ENCODE measurements around the gene ERC1.

ERC1 gene

DNA sequence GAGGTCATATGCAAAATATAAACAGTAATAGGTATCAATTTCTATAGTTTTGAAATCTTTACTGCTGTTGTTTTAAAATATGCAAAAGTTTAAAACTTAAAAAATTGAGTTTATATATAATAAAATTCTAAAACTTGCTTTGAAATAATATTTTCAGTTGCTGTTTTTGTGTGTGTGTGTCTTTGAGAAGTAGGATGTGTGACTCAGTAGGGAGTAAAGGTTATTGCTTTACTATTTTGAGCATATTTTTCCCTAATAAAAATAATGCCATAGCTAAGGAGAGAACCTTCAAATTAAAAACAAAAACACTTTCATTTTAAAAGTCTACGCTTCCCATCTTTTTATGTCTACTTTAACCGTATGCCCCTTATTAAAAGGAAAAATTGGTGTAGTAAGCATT lies 365.3 kb downstream of the ERC1 start:
- DNase-seq (ENCODE audit: low spot score) = peak; percentile 29

- DNase-seq (ENCODE audit: low spot score) = no peak
Observed at GRCh38 chr12:1357171-1357570, 366.1 kb downstream of the ERC1 start.

DNA sequence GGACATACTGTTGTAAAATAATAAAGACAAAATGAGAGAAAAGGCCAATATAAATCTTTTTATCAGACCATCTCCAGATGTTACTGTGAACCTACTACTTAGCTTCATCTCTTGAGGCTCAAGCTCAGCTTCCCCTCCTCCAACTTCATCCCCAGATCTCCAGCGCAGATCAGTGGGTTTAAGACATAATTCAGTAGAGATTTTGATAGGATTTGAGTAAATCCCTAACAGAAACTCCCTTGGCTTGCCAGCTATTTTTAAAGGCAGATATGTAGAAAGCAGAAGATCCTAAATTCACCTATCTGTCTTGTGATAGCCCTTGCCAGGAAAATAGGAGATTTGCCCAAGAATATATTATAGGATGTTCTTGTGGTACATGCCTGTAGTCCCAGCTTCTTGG lies 366.7 kb downstream of the ERC1 start:
- DNase-seq (ENCODE audit: low spot score) = no peak

DNA sequence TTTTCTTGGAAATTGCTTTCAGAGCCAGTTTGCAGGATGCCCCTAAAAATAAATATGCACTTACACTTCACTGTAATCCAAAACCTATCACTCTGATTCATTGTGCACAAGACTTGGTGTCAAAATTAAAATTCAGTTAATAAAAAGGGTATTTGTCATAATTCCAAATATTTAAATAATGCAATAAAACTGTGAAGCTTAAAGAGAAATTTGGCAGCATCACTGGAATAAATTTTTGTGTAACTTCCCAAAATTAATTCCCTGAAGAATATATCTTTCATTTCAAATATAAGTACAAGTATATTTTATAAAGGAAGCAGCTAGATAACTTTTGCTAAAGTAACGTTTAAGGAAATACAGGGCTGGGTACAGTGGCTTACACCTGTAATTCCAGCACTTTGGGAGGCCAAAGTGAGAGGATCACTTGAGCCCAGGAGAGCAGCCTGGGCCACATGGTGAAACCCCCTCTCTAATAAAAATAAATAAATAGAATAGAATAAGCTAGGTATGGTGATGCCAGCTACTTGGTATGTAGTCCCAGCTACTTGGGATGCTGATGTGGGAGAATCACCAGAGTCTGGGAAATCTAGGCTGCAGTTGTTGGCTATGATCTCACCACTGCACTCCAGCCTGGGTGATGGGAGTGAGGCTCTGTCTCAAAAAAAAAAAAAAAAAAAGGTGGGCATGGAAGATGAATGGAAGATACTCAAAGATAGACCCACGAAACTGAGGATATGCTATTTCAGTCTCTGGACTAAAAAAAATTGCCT lies 369.6 kb downstream of the ERC1 start:
- DNase-seq (ENCODE audit: low spot score) = no peak

DNA sequence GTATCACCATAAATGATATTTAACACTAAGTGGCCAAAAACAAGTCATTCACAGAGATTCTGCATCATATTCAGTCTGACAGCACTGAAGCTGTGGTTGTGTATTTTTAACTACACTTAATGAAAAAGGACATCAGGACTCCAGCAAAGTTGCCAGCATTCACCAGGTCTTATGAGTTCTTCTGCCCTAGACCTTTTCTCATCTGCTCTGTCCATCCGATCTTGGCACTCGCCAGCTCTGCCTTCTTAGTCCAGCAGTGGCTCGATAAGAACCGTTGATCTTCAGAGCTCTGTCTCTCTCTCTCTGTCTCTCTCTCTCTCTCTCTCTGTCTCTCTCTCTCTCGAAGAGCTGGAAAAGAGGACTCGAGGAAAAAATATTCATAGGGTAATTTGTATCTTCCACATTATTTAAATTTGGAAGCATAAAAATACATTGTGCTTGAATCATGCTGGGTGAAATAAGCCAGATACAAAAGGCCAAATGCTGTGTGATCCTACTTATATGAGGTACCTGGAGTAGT lies 371.2 kb downstream of the ERC1 start:
- DNase-seq (ENCODE audit: low spot score) = no peak

DNA sequence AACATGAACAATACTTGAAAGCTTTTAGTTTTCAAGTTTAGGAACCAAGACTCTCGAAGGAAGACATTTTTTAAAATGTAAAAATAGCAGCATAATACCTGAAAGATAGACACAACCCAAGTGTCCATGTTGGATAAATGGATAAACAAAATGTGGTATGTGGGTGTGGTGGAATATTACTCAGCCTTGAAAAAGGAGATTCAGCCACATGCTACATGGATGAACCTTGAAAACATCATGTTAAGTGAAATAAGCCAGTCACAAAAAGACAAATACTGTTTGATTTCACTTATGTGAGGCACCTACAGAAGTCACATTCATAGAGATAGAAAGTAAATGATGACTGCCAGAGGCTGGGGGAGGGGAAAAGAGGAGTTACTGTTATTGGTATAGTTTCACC lies 374.7 kb downstream of the ERC1 start:
- no peak for DNase-seq (ENCODE audit: low spot score)

DNA sequence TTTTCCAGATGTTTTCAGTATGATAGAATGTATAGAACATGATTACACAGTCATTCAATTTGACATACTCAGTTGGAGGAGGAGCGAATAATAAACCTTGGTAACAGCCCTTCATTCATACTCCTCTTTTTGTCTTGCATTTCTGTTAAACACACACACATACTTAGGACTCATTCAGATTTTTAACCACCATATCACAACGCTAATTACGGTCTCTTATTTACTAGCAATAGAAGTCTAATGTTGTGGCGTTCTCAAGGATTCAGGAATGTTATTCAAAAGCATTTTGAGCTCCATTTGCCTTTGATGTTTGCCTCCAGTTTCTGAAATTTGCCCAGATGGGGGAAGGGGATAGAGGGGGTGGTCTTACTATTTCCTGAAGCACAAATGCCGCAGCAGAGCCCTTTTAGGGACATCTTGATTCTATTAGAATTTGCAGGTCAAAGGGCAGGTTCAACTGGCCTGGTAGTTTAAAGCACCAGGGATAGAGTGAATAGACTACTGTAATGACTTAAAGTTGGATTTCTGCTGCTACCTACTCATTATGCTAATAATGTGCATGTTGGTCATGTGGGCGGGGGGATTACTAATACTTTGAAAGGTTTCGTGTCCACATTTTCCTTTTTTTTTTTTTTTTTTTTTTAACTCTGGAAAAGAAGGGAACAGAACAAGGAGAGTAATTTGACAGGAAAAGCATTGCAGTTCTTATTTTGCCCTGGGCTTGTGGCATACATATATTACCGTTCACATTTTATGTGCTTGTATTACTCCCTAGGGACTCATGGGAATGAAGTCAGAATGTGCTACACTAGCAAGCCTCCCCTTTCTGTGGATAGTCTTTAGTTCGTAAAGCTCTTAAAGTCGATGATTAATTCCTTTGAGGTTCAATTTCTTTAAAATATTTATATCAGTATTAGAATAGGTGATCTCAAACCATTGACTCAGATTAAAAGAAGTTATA lies 376.6 kb downstream of the ERC1 start:
- no peak for DNase-seq (ENCODE audit: low spot score)

DNA sequence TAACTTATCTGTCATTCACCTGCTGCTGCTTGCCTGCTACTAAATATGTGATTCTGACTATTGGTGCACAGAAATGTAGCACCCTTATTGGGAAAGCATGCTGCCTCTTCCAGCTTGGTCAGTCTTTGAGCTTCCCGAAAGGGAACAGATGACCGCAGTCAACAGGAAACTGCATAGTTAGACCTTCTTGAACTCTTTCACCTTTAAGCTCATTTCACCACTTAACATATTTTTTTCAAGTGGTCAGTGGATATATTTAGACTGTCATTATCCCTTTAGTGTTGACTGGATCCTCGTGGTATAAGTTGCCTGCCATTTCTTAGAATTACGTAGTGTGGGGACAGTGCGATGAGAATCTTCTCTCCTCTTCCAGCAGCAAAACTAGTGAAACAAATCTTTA lies 378.4 kb downstream of the ERC1 start:
- DNase-seq (ENCODE audit: low spot score) = peak; percentile 14

GRCh38 chr12:1369938-1370500 lies 379.0 kb downstream of the ERC1 start:
- no peak for DNase-seq (ENCODE audit: low spot score)

DNA sequence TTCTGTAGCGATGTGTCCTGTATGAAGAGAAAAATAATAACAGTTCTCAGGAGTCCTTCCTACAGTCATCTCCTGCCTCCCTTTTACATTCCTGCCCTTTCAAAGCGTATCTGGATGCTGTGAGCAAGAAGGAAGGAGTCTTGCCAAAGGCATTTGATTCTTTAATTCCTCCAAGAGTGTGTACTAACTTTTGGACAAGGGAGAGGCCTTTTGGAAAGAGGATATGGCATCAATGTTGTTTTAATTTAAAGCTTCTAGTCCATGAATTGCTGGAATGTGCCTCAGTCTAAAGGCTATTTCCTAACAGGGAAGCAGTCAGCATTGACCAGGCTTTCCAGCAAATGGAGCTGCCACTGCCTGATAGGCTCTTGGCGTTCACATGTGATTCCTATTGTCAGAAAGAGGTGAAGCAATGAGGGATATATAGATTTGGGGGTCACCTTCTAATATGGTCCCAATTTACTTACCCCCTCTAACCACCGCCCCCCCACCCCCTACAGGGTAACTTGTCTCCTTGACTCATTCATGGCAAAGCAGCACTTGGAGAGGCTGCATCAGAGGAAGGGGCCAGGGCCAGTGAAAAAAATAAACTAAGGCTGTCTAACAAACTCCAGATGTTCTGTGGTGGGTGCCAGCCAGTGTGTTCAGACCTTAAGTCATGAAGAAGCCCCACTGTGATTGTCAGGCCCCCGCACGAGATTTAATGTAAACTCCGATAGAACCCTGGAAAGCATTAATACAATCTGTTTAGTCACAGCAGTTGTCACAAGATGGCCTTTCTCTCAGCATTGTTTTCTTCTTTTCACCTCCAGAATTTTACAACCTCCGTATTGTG lies 383.1 kb downstream of the ERC1 start:
- DNase-seq (ENCODE audit: low spot score) = no peak

GRCh38 chr12:1375323-1375722 lies 384.3 kb downstream of the ERC1 start:
- DNase-seq (ENCODE audit: low spot score) = no peak

- DNase-seq (ENCODE audit: low spot score) = no peak
Observed at GRCh38 chr12:1377117-1377516, 386.1 kb downstream of the ERC1 start.

- DNase-seq (ENCODE audit: low spot score) = no peak
Observed at GRCh38 chr12:1377681-1378080, 386.7 kb downstream of the ERC1 start.

GRCh38 chr12:1380171-1380851 lies 389.3 kb downstream of the ERC1 start:
- DNase-seq (ENCODE audit: low spot score) = no peak

GRCh38 chr12:1382151-1382550 lies 391.1 kb downstream of the ERC1 start:
- no peak for DNase-seq (ENCODE audit: low spot score)

DNA sequence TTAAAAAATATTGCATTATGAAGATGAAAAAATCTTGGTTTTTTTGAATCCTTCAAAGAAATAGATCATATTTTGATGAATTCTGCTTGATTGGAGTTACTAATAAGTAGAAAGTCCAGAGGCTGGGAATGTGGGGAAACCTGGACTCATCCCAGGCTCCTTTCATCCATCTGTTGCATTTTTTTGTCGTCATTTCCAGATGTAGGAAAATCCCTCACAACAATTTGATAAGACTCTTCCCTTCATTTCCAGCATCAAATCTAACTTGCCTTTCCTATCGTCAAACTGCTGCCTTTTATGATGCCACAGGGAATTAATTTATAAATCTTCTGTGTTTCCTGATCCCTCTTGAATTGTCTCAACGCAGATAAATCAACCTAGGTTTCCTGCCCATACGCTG lies 391.8 kb downstream of the ERC1 start:
- no peak for DNase-seq (ENCODE audit: low spot score)

DNA sequence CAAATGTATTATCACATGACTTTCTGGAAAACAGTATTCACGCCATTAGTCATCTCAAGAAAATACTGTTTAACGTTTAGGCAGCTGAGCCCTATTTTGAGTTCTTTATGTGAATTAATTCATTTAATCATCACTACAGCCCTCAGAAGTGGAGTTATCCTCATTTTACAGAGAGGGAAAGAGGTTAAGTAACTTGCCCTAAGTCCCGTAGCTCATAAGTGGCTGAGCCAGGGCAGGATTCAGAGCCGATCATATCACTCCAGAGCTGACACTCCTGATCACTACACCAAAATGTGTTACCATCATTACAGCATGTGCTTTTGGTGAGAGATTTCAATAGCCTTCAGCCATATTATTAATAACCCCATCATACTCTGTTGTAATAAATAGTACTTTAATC lies 392.7 kb downstream of the ERC1 start:
- no peak for DNase-seq (ENCODE audit: low spot score)

- DNase-seq (ENCODE audit: low spot score) = no peak
Observed at GRCh38 chr12:1384910-1385309, 393.9 kb downstream of the ERC1 start.

- DNase-seq (ENCODE audit: low spot score) = no peak
Observed at GRCh38 chr12:1391722-1392121, 400.7 kb downstream of the ERC1 start.

- DNase-seq (ENCODE audit: low spot score) = no peak
Observed at GRCh38 chr12:1395421-1395955, 404.5 kb downstream of the ERC1 start.

- DNase-seq (ENCODE audit: low spot score) = no peak
Observed at GRCh38 chr12:1398673-1399072, 407.6 kb downstream of the ERC1 start.

Data from kidney capillary endothelial cell (primary cell).